SK-N-SH (cell line): Measurements from ENCODE around the gene ZNF511.

ENCODE experiments used
- CHD2 ChIP-seq: fragments of 150-350 bp; IDR thresholded peaks from 2 replicates; pipeline ENCODE4 v1.6.1; 2018; ENCODE audit warnings: low read length; ENCODE audit not compliant: partially characterized antibody
- EP300 ChIP-seq, 2 experiments: IDR thresholded peaks; 2 replicates each; pipeline versions ENCODE4 v1.4.0 to v1.6.1; 2012; ENCODE audit warnings: borderline replicate concordance in 1 of 2, low read depth in 1 of 2, low read length in 1 of 2
- EZH2phosphoT487 ChIP-seq: fragments of 200-600 bp; sonication (generic); IDR thresholded peaks from 2 replicates; pipeline ENCODE4 v1.6.1; 2017; ENCODE audit warnings: low read depth, mixed run types, mild to moderate bottlenecking, antibody characterized with exemption, moderate library complexity, borderline replicate concordance
- FOXJ3 ChIP-seq: sonication (generic); formaldehyde crosslinking; IDR thresholded peaks from 2 replicates; pipeline ENCODE4 v1.5.1; 2020; ENCODE audit warnings: mild to moderate bottlenecking, missing genetic modification reagents
- FOXM1 ChIP-seq: IDR thresholded peaks from 2 replicates; pipeline ENCODE4 v1.4.0; 2012; ENCODE audit warnings: low read depth, mild to moderate bottlenecking
- POLR2AphosphoS5 ChIP-seq: IDR thresholded peaks from 2 replicates; pipeline ENCODE4 v1.6.1; 2012; ENCODE audit warnings: low read depth, low read length
- TEAD4 ChIP-seq: IDR thresholded peaks from 2 replicates; pipeline ENCODE4 v1.4.0; 2012; ENCODE audit warnings: mild to moderate bottlenecking, borderline replicate concordance; ENCODE audit not compliant: insufficient read depth
- TF ChIP-seq, protein P1 (sequence below): fragments of 200-600 bp; sonication (generic); IDR thresholded peaks from 2 replicates; pipeline ENCODE4 v1.6.1; 2017; ENCODE audit warnings: antibody characterized with exemption, mild to moderate bottlenecking, moderate library complexity
- TF ChIP-seq, protein P2 (sequence below): fragments of 150-350 bp; IDR thresholded peaks from 2 replicates; pipeline ENCODE4 v1.6.1; 2017; ENCODE audit warnings: antibody characterized with exemption, low read length, low read depth, borderline replicate concordance
- TF ChIP-seq, protein P3 (sequence below): IDR thresholded peaks from 2 replicates; pipeline ENCODE4 v1.6.1; 2012; ENCODE audit warnings: mild to moderate bottlenecking, low read depth, low read length, moderate library complexity

DNA sequence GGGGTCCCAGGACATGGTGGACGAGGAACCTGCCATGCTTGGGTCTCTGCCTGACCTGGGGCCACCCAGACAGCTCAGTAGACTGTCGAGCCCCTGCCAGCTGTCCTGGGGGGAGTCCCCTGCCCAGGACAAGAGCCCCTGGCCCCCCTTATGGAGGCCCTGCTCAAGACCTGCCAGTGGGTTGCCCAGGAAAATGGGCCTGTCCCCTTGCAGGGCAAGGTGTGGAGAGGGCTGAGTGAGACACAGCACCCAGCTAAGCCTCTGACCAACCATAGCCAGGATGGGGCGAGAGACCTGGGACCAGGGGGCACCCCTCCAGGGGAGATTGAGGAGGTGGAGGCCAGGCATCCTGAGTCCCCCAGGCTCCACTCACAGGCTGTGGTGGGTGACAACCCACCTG lies 47.3 kb downstream of the ZNF511 start:
- TF ChIP-seq, protein P1, sequence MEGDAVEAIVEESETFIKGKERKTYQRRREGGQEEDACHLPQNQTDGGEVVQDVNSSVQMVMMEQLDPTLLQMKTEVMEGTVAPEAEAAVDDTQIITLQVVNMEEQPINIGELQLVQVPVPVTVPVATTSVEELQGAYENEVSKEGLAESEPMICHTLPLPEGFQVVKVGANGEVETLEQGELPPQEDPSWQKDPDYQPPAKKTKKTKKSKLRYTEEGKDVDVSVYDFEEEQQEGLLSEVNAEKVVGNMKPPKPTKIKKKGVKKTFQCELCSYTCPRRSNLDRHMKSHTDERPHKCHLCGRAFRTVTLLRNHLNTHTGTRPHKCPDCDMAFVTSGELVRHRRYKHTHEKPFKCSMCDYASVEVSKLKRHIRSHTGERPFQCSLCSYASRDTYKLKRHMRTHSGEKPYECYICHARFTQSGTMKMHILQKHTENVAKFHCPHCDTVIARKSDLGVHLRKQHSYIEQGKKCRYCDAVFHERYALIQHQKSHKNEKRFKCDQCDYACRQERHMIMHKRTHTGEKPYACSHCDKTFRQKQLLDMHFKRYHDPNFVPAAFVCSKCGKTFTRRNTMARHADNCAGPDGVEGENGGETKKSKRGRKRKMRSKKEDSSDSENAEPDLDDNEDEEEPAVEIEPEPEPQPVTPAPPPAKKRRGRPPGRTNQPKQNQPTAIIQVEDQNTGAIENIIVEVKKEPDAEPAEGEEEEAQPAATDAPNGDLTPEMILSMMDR = no peak
- TF ChIP-seq, protein P2, sequence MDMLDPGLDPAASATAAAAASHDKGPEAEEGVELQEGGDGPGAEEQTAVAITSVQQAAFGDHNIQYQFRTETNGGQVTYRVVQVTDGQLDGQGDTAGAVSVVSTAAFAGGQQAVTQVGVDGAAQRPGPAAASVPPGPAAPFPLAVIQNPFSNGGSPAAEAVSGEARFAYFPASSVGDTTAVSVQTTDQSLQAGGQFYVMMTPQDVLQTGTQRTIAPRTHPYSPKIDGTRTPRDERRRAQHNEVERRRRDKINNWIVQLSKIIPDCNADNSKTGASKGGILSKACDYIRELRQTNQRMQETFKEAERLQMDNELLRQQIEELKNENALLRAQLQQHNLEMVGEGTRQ = no peak
- no peak for TF ChIP-seq POLR2AphosphoS5
- TF ChIP-seq CHD2 = no peak
- TF ChIP-seq, protein P3, sequence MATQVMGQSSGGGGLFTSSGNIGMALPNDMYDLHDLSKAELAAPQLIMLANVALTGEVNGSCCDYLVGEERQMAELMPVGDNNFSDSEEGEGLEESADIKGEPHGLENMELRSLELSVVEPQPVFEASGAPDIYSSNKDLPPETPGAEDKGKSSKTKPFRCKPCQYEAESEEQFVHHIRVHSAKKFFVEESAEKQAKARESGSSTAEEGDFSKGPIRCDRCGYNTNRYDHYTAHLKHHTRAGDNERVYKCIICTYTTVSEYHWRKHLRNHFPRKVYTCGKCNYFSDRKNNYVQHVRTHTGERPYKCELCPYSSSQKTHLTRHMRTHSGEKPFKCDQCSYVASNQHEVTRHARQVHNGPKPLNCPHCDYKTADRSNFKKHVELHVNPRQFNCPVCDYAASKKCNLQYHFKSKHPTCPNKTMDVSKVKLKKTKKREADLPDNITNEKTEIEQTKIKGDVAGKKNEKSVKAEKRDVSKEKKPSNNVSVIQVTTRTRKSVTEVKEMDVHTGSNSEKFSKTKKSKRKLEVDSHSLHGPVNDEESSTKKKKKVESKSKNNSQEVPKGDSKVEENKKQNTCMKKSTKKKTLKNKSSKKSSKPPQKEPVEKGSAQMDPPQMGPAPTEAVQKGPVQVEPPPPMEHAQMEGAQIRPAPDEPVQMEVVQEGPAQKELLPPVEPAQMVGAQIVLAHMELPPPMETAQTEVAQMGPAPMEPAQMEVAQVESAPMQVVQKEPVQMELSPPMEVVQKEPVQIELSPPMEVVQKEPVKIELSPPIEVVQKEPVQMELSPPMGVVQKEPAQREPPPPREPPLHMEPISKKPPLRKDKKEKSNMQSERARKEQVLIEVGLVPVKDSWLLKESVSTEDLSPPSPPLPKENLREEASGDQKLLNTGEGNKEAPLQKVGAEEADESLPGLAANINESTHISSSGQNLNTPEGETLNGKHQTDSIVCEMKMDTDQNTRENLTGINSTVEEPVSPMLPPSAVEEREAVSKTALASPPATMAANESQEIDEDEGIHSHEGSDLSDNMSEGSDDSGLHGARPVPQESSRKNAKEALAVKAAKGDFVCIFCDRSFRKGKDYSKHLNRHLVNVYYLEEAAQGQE = no peak
- TF ChIP-seq EP300 (IDR thresholded peaks at IDR 0.05; ENCODE audit: borderline replicate concordance in 1 of 2, low read depth in 1 of 2, low read length in 1 of 2) = no peak
- TF ChIP-seq FOXM1 = no peak
- no peak for TF ChIP-seq EZH2phosphoT487
- TF ChIP-seq FOXJ3 (CRISPR knock-in tag) = no peak
- no peak for TF ChIP-seq TEAD4
